HG03354 (cell line): ENCODE results near the gene AFF3.

Source experiments
- ATAC-seq: cut with Tn5 transposase; IDR thresholded peaks from one replicate; pipeline ENCODE4 v1.9.1; 2021; ENCODE audit warnings: mild to moderate bottlenecking; ENCODE audit not compliant: unreplicated experiment, poor library complexity, severe bottlenecking

Gene AFF3

GRCh38 chr2:99571533-99571932 lies 570.9 kb downstream of the AFF3 start:
- ATAC-seq = no peak

GRCh38 chr2:99571021-99571420 lies 571.4 kb downstream of the AFF3 start:
- no peak for ATAC-seq

GRCh38 chr2:99569386-99569785 lies 573.0 kb downstream of the AFF3 start:
- ATAC-seq = no peak

- no peak for ATAC-seq
These were observed 577.2 kb downstream of the AFF3 start for GRCh38 chr2:99565227-99565626.

GRCh38 chr2:99562516-99562915 lies 579.9 kb downstream of the AFF3 start:
- no peak for ATAC-seq

- ATAC-seq = no peak
These were observed 580.6 kb downstream of the AFF3 start for GRCh38 chr2:99561804-99562203.

- peak; percentile 85 for ATAC-seq
These were observed 583.2 kb downstream of the AFF3 start for GRCh38 chr2:99559075-99559662.

- no peak for ATAC-seq
These were observed 587.0 kb downstream of the AFF3 start for GRCh38 chr2:99555404-99555803.

GRCh38 chr2:99554871-99555270 lies 587.5 kb downstream of the AFF3 start:
- no peak for ATAC-seq

GRCh38 chr2:99554238-99554637 lies 588.2 kb downstream of the AFF3 start:
- ATAC-seq = no peak

- no peak for ATAC-seq
These were observed 589.9 kb downstream of the AFF3 start for GRCh38 chr2:99552529-99552928.

GRCh38 chr2:99550368-99550767 lies 592.0 kb downstream of the AFF3 start:
- ATAC-seq = no peak

- ATAC-seq = no peak
These were observed 596.8 kb downstream of the AFF3 start for GRCh38 chr2:99545604-99546003.

- no peak for ATAC-seq
These were observed 597.3 kb downstream of the AFF3 start for GRCh38 chr2:99545066-99545465.

GRCh38 chr2:99544608-99545007 lies 597.8 kb downstream of the AFF3 start:
- ATAC-seq = no peak

- ATAC-seq = no peak
These were observed 599.1 kb downstream of the AFF3 start for GRCh38 chr2:99543247-99543646.

- no peak for ATAC-seq
These were observed 604.4 kb downstream of the AFF3 start for GRCh38 chr2:99537910-99538485.

GRCh38 chr2:99524056-99524455 lies 618.3 kb downstream of the AFF3 start:
- no peak for ATAC-seq

- ATAC-seq = no peak
These were observed 620.2 kb downstream of the AFF3 start for GRCh38 chr2:99522157-99522556.

- ATAC-seq = no peak
These were observed 621.6 kb downstream of the AFF3 start for GRCh38 chr2:99520813-99521212.

GRCh38 chr2:99520195-99520594 lies 622.2 kb downstream of the AFF3 start:
- ATAC-seq = no peak

- no peak for ATAC-seq
These were observed 628.0 kb downstream of the AFF3 start for GRCh38 chr2:99514357-99514756.
